ENCODE data around the gene MYO1A.
A peak's percentile ranks its signal among the peaks of the same experiment; 100 is the strongest.

- TF ChIP-seq SETDB1 (IDR thresholded peaks at IDR 0.05; ENCODE audit: insufficient read length, low read length) (no peak), ZNF571 (tag by site-specific recombination; IDR thresholded peaks at IDR 0.05) (no peak), ZBTB20 (tag by site-specific recombination; IDR thresholded peaks at IDR 0.05) (peak; percentile 46; the same call in 1 of the 2 replicates)
Measured at GRCh38 chr12:57087691-57088353, 37.9 kb upstream of the MYO1A start.

All from HEK293 (cell line).